PC-3 (cell line): ENCODE data around the gene FOXK1.

Source experiments
- CTCF ChIP-seq: fragments of 300-600 bp; sonication (generic); conservative IDR thresholded peaks from 2 replicates; pipeline ENCODE4 v1.5.1; 2017; ENCODE audit warnings: antibody characterized with exemption, low read depth, mild to moderate bottlenecking, low read length
- EZH2 ChIP-seq: fragments of 300-600 bp; sonication (generic); IDR thresholded peaks from one replicate; pipeline ENCODE4 v1.6.1; 2017; ENCODE audit warnings: antibody characterized with exemption, mild to moderate bottlenecking, low read length; ENCODE audit not compliant: unreplicated experiment

- TF ChIP-seq CTCF (no peak), EZH2 (no peak)
Measured at GRCh38 chr7:4737300-4737699, 55.2 kb downstream of the FOXK1 start.
